ENCODE measurements around the gene TIAM2.

The TIAM2 gene

DNA sequence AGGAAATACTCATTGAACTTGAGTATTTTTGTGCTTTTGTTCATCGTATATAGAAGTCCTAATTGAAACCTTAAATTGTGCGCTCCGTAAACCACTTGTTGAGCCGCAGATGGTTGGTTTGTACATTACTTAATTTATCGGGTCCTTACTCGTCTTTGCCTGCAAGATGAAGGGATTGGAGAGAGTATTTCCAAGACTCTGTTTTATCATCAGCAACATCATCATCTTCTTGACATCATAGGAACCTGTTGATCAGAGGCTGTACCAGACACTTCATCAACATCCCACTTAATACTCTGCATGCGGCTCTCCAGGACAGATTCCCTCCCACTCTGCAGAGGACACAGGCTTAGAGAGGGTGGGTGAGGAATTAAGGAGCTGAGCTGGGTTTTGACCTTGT lies 28.6 kb downstream of the TIAM2 start:
- no peak for DNase-seq (ENCODE audit: low read depth in 2 of 3, low spot score in 2 of 3)

DNA sequence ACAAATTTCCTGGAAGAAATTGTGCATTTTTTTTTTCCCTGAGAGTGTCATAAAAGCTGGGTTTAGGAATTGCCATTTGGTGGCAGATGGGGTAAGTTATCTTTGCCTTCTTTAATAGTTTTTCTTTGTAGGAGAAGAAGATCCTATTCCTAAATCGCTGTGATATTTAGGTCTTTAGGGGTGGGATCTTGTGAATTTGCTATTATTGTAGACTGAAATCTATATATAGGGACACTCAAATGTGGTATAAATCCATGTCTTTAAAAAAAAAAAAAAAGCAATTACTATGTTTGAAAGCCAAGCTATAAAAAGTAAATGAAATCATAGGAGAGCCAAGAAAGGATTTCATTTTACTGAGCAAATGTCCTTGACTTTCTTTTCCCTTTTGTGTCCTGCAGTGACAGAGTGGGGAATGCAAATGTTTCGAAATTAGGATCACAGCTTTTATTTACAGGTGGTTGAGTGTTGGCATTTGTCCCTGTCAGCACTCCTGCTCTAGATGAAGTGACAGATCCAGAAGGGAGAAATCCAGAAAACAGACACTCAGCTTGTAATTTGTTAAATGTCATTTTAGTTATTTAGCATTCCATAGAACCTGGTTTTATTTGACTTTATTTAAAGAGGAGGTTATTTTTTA lies 29.4 kb downstream of the TIAM2 start:
- DNase-seq (ENCODE audit: low read depth in 2 of 3, low spot score in 2 of 3) = no peak

- DNase-seq (ENCODE audit: low read depth in 2 of 3, low spot score in 2 of 3) = no peak
These were observed 31.0 kb downstream of the TIAM2 start for GRCh38 chr6:155026022-155026705.

GRCh38 chr6:155026706-155027045 lies 31.6 kb downstream of the TIAM2 start:
- no peak for DNase-seq (ENCODE audit: low read depth in 2 of 3, low spot score in 2 of 3)

GRCh38 chr6:155030148-155030720 lies 35.1 kb downstream of the TIAM2 start:
- DNase-seq (ENCODE audit: low read depth in 2 of 3, low spot score in 2 of 3) = no peak

DNA sequence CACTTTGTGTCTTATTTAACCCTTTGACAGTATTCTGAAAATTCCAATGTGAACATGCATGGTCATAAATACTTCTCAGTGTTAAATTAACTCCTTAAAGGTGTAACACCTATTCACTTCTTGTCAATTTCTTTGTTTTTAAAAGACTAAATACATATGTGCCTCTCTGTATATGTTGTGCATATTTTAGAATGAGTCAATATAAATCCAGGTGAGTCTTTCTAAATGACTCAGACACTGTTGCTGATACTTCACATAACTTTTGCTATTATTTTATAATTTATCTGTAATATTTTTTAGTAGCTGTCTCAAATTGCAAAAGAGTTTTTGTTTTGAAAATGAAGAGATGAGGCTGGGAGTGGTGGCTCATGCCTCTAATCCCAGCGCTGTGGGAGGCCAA lies 36.0 kb downstream of the TIAM2 start:
- no peak for DNase-seq (ENCODE audit: low read depth in 2 of 3, low spot score in 2 of 3)

GRCh38 chr6:155033021-155033791 lies 38.1 kb downstream of the TIAM2 start:
- DNase-seq (ENCODE audit: low read depth in 2 of 3, low spot score in 2 of 3) = no peak

- no peak for DNase-seq (ENCODE audit: low read depth in 2 of 3, low spot score in 2 of 3)
These were observed 41.8 kb downstream of the TIAM2 start for GRCh38 chr6:155036907-155037306.

- no peak for DNase-seq (ENCODE audit: low read depth in 2 of 3, low spot score in 2 of 3)
These were observed 43.0 kb downstream of the TIAM2 start for GRCh38 chr6:155038104-155038503.

GRCh38 chr6:155038527-155038926 lies 43.4 kb downstream of the TIAM2 start:
- DNase-seq (ENCODE audit: low read depth in 2 of 3, low spot score in 2 of 3) = no peak

GRCh38 chr6:155039618-155040017 lies 44.5 kb downstream of the TIAM2 start:
- no peak for DNase-seq (ENCODE audit: low read depth in 2 of 3, low spot score in 2 of 3)

DNA sequence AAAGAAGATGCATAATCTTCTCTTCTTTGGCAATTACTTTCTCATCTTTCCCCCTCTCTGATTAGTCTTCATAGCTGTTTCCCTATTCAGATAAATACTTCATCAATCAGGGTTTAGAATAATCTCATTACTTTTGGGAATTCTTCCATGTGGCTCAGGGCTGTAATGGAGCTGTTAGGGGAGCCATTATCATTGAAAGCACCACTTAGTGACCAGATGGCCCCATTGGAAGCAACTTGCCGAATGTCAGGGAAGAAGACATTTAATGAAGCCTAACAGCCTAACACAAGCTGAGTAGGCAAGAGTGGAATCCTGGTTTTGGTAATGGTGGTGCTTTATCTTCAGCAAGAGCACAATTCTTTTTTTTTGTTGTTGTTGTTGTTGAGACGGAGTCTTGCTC lies 45.0 kb downstream of the TIAM2 start:
- DNase-seq (ENCODE audit: low read depth in 2 of 3, low spot score in 2 of 3) = no peak

GRCh38 chr6:155040901-155041650 lies 46.0 kb downstream of the TIAM2 start:
- DNase-seq (ENCODE audit: low read depth in 2 of 3, low spot score in 2 of 3) = no peak

DNA sequence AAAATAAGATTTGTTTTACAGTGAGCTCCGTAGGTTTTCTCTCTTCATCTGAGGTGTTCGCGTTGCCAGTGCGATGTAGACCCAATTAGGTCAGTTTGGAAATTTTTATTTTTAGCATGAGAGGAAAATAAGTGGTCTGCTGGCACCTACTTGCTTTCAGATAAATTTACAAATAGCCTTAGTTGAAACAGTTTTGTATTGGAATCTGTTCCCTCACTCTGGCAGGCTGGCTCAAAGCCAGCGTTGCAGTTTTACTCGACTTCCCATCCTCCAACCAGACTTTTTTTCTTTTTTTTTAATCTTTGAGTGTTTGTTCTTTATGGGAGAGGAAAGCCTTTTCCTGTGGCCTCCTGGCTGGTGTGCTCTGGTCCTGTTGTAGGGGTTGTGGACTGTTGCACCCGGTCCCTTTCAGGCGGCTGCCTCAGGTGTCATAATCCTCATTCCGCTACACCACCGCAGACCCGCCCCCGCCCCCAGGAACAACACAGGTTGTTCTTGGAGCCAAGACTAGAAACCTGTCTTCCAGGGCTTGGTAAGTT lies 46.7 kb downstream of the TIAM2 start:
- DNase-seq (ENCODE audit: low read depth in 2 of 3, low spot score in 2 of 3) = no peak

GRCh38 chr6:155042983-155043382 lies 47.9 kb downstream of the TIAM2 start:
- no peak for DNase-seq (ENCODE audit: low read depth in 2 of 3, low spot score in 2 of 3)

DNA sequence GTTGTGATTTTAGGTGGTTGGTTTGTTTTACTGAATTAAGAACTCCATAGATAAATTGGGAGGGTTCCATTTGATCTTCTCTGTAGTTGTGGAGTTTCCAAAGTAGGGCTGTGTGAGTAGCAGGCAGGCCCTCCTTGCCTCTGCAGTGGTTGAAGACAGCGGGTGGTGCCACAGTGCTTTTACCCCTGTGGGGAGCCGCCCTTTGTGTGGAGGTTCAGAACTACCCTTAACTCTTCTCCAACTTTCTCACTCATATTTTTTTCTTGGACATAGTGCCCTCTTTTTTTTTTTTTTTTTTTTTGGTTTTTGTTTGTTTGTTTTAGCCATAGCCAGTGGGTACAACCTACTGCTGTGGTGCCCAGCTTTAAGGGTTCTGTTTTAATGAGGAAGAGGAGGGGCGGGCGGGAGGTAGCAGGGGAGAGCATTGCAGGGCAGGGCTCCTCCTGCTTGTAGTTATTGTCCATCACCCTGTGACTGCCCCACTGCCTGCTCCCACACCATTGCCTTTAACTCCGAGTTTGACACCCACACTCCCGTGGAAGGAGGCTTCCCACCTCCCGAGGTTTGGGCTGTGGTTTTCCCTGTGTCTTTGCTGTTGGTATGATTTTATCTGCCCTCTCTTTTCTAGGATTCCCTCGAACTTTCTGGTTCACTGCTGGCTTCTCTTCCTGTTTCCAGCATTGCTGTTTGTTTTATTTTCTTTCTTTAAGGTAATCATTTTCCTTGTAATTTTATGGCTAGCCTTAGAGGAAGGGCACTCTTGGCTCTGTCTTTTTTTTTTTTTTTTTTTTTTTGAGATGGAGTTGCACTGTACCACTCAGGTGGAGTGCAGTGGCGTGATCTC lies 50.7 kb downstream of the TIAM2 start:
- no peak for DNase-seq (ENCODE audit: low read depth in 2 of 3, low spot score in 2 of 3)

- DNase-seq (ENCODE audit: low read depth in 2 of 3, low spot score in 2 of 3) = no peak
These were observed 52.4 kb downstream of the TIAM2 start for GRCh38 chr6:155047523-155047922.

DNA sequence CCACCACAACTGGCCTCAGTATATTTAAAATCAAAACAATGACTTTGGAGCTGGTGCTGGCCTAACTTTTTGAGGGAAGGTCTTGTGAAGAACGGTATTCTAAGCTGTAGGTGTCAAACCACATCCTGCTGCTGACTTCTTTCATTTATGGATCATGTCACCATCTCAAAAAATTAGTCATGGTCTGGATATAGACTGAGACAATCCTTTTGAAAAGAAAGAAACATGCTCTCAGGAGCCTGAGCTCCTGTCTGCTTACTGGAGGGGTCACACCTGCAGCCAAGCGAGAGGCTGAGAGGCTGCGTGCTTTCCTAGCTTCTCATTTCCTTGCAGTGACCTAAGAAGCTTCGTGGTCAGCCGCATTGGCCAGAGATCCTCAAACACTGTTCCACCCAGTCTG lies 55.2 kb downstream of the TIAM2 start:
- peak; percentile 12 to 18 (median 14) for DNase-seq (ENCODE audit: low read depth in 2 of 3, low spot score in 2 of 3)

- no peak for DNase-seq (ENCODE audit: low read depth in 2 of 3, low spot score in 2 of 3)
These were observed 59.6 kb downstream of the TIAM2 start for GRCh38 chr6:155054491-155055250.

Measured in activated CD8-positive, alpha-beta memory T cell treated with anti-CD3 and anti-CD28 coated beads for 48 hours (primary cell).